MM.1S (cell line): ENCODE results near the gene NUTM1.

Source experiments
- CTCF ChIP-seq: fragments of 300-600 bp; sonication (generic); IDR thresholded peaks from 2 replicates; pipeline ENCODE4 v1.5.1; 2016; ENCODE audit warnings: antibody characterized with exemption, low read length, mixed read lengths
- EZH2 ChIP-seq: fragments of 300-600 bp; sonication (generic); optimal IDR thresholded peaks from 2 replicates; pipeline ENCODE3; 2017; ENCODE audit warnings: low read depth, mild to moderate bottlenecking, antibody characterized with exemption, low read length, mixed read lengths

DNA sequence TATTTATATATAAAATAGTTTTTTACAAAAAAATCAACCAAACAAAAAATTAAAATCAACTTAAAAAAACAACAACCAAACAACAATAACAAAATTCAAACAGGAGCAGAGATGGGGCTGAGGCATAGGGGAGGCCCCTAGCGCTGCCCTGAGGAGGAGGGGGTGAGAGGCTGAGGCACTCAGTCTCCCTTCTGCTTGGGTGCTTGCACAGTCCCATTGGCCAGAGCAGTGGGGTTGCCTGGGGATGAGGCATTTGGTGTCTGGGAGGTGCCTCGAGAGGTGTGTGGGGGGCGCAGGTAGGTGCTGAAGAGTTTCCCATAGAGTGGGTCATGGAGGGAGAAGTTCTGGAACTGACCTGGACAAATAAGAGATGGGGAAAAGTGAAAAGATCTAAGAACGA lies 15.8 kb downstream of the NUTM1 start:
- TF ChIP-seq CTCF (no peak), EZH2 (no peak)
